ENCODE data around the gene ABR.

- no peak for TF ChIP-seq POLR2AphosphoS5 (IDR thresholded peaks at IDR 0.05; ENCODE audit: low read depth)
- TF ChIP-seq CTCF (IDR thresholded peaks at IDR 0.05; ENCODE audit: insufficient read depth, low read length): no peak
- no peak for TF ChIP-seq GABPA (IDR thresholded peaks at IDR 0.05; ENCODE audit: low read depth)
- TF ChIP-seq SPI1 (IDR thresholded peaks at IDR 0.05; ENCODE audit: borderline replicate concordance, low read depth): no peak
Measured at GRCh38 chr17:977166-977565, 202.6 kb downstream of the ABR start.

All from HL-60 (cell line).